Upper lobe of right lung (tissue), 1 donor: Measurements from ENCODE around the gene SNN. TPM values are rescaled to one million over a fixed set of nuclear protein-coding genes. Genes with fewer than 3 reads are reported as not detected.
A peak's percentile ranks its signal among the peaks of the same experiment; 100 is the strongest.

Experiments
- ATAC-seq: fragments of 200-7000 bp; cut with Tn5 transposase; one replicate; pipeline ENCODE4 v1.9.1; 2020; ENCODE audit warnings: mild to moderate bottlenecking, moderate library complexity
- DNase-seq: peaks from one replicate; pipeline ENCODE4 v3.0.0-alpha.2; 2020
- H3K27ac ChIP-seq: fragments of 200-600 bp; one replicate; pipeline ENCODE4 v1.8.0; 2022
- H3K27me3 ChIP-seq: fragments of 200-600 bp; one replicate; pipeline ENCODE4 v1.8.0; 2022; ENCODE audit warnings: mild to moderate bottlenecking
- H3K36me3 ChIP-seq: fragments of 200-600 bp; one replicate; pipeline ENCODE4 v1.8.0; 2022
- H3K4me1 ChIP-seq: fragments of 200-600 bp; one replicate; pipeline ENCODE4 v1.8.0; 2022
- H3K4me3 ChIP-seq: fragments of 200-600 bp; one replicate; pipeline ENCODE4 v1.8.0; 2022; ENCODE audit warnings: mild to moderate bottlenecking
- H3K9me3 ChIP-seq: fragments of 200-600 bp; one replicate; pipeline ENCODE4 v1.8.0; 2022
- intact Hi-C: fragments of 100-400 bp; cut with DNase I; formaldehyde crosslinking; loops from one replicate; pipeline ENCODE4 v1.11.0; 2022
- total RNA-seq: library from RNA; stranded (reverse); fragmentation: NEBNext Ultra II Directional; extraction: Animal tissue kit (Norgen Biotek cat#: 25700); gene quantifications from one replicate; pipeline ENCODE4 v1.2.1, GENCODE V29; 2021
- TF ChIP-seq, protein P1 (sequence below): fragments of 200-600 bp; IDR thresholded peaks from one replicate; pipeline ENCODE4 v1.8.0; 2022; ENCODE audit warnings: antibody characterized with exemption
- donor health status: DM: no; HTN: yes; CAD: no; lungs with severe emphysema.

Gene SNN
- total RNA-seq, 1 donor from 2014 or later, result 31.1 TPM

DNA sequence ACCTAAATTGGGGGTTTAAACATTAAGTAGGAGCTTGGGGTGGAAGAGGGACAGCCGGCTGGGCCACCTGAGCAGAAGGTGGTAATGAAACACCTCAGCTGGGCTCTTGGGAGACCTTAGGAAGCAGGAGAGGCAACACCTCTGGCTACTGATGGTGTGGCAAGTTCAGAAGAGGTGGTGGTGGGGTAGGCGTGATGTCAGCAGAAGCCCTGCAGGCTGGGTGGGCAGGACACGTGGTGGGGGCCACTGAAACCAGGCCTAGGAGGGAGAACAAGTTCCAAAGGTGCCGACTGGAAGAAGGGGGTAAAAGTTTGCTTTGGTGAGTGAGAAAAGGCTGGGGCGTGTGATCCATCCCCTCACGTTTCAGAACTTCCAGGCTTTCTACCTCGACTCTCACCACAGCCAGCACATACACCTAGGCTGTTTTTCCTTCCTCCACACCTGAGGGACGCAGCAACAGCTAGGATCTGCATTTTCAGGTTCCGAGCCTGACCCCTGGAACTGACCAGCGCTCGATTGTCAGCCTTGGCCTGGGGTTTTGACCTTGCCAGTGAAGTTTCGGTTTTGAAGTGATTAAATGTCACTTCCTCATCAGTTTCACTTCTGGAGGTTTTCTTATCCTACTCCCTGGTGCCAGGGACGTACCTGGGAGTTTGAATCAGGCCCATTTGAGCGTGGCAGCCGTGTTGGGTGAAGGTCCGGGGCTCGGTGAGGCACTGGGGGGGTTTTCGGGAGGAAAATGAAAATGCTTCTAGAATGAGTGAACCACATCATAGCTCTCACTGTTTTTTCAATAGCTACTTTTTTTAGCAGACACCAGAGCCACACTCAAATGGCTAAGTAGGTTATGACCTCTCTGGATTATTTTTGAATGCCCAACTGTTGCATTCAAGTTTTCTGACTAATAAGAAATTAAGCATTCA is 10.0 kb downstream of the SNN start:
- Histone ChIP-seq H3K36me3 (peaks cover 71% of the 10 kb centered on the region), H3K27ac (peak overlapping the region; percentile 7), H3K27me3 (no peaks in the 10 kb centered on the region), H3K4me1 (peaks cover 41% of the 10 kb centered on the region), H3K4me3 (no peak overlapping the region), H3K9me3 (no peaks in the 10 kb centered on the region)
- DNase-seq (peak; percentile 30), ATAC-seq (no peak)
- intact Hi-C loops, result no loop called here
- TF ChIP-seq, protein P1, sequence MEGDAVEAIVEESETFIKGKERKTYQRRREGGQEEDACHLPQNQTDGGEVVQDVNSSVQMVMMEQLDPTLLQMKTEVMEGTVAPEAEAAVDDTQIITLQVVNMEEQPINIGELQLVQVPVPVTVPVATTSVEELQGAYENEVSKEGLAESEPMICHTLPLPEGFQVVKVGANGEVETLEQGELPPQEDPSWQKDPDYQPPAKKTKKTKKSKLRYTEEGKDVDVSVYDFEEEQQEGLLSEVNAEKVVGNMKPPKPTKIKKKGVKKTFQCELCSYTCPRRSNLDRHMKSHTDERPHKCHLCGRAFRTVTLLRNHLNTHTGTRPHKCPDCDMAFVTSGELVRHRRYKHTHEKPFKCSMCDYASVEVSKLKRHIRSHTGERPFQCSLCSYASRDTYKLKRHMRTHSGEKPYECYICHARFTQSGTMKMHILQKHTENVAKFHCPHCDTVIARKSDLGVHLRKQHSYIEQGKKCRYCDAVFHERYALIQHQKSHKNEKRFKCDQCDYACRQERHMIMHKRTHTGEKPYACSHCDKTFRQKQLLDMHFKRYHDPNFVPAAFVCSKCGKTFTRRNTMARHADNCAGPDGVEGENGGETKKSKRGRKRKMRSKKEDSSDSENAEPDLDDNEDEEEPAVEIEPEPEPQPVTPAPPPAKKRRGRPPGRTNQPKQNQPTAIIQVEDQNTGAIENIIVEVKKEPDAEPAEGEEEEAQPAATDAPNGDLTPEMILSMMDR, result no peak

DNA sequence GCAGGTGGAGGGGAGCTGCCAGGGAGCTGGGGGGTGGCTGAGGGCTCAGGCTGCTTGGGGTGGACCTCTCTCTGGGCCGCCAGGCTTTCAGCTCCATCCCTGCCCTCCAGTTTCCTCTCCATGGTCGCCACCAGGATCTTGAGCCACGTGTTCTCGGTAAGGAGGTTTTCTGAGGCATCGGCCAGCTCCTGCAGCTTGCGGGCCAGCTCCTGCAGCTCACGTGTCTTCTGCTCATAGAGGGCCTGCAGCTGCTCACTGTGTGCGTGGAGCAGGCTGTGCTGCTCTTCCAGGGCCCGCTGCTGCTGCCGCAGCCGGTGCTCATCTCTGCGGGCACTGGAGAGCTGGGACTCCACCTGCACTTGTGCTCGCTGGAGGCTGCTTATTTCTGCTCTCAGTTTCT is 11.0 kb downstream of the SNN start:
- Histone ChIP-seq H3K9me3 (no peaks in the 10 kb centered on the region), H3K36me3 (peaks cover 81% of the 10 kb centered on the region), H3K27me3 (no peaks in the 10 kb centered on the region), H3K4me3 (no peak overlapping the region), H3K4me1 (peaks cover 32% of the 10 kb centered on the region), H3K27ac (no peak overlapping the region)
- TF ChIP-seq, protein P1, result no peak
- DNase-seq (peak; percentile 40), ATAC-seq (no peak)
- intact Hi-C loops, result no loop called here

DNA sequence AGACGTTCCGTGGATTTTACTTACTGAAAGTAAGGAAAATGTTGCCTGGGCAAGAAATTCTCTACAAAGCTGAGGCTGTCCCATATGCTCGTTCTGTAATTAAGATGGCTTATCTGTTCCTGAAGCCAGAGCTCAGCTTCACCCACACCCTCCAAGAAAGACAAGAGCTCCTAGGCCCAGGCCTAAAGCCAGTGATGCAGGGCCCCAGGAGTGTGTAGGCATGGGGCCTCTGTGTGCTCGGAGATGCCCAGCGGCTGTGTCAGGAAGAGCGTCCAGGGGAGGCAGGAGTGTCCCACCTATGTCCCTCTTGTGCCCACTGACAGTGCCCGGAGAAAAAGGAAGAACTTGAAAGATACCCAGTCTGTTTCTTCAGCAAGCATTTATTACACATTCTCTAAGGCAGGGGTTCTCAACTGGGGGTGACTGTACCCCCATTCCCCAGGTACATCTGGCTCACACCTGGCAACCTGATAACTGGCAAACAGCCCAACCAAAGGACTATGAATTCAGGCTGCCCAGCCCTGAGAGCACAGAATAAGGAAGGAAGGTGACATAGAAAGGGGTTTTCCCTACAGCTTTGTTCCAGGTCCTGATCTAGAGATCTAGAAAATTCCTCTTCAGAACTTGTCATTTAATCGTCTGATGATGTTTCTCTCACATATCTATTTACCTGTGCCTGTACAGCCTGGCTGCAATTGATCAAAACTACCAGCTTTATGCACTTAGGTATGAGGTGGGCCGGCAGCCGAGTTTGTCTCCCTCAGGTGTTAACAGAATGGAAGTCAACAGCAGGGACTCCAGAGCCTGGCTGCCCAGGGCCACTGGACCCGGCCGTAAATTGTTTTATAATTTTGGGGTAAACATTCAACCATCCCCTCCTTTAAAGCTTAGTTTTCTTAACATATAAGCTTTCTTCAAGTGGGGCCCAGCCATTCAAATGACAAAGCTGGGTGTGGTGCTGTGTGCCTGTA is 12.0 kb downstream of the SNN start:
- TF ChIP-seq, protein P1, result no peak
- ATAC-seq, result no peak
- Histone ChIP-seq H3K27me3 (no peaks in the 10 kb centered on the region), H3K4me1 (peaks cover 24% of the 10 kb centered on the region), H3K27ac (no peak overlapping the region), H3K4me3 (no peak overlapping the region), H3K9me3 (no peaks in the 10 kb centered on the region), H3K36me3 (peaks cover 91% of the 10 kb centered on the region)
- DNase-seq, result peak; percentile 27
- intact Hi-C loops, result no loop called here

DNA sequence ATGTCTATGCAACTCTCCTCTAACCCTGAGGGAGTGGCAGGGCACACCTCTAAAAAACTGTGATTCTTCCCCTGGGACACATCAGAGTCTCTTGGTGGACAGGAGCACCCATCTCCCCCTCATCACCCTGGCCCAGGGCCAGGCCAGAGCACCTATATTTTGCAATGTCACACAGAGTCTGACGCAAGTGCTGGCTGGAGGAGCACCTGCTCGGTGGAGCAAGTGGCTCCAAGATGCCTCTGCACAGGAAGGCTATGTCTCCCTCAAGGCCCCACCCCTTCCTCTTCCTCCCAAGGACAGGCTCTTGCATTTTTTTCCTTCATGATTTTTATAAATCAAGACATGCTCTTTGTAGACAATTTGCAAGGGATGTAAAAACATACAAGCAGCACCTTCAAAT is 13.3 kb downstream of the SNN start:
- DNase-seq (peak; percentile 69), ATAC-seq (peak; percentile 70)
- Histone ChIP-seq H3K27me3 (no peaks in the 10 kb centered on the region), H3K4me1 (peaks cover 24% of the 10 kb centered on the region), H3K4me3 (no peak overlapping the region), H3K9me3 (no peaks in the 10 kb centered on the region), H3K36me3 (peaks cover 96% of the 10 kb centered on the region), H3K27ac (peak overlapping the region; percentile 28)
- intact Hi-C loops, result no loop called here
- TF ChIP-seq, protein P1, result no peak

DNA sequence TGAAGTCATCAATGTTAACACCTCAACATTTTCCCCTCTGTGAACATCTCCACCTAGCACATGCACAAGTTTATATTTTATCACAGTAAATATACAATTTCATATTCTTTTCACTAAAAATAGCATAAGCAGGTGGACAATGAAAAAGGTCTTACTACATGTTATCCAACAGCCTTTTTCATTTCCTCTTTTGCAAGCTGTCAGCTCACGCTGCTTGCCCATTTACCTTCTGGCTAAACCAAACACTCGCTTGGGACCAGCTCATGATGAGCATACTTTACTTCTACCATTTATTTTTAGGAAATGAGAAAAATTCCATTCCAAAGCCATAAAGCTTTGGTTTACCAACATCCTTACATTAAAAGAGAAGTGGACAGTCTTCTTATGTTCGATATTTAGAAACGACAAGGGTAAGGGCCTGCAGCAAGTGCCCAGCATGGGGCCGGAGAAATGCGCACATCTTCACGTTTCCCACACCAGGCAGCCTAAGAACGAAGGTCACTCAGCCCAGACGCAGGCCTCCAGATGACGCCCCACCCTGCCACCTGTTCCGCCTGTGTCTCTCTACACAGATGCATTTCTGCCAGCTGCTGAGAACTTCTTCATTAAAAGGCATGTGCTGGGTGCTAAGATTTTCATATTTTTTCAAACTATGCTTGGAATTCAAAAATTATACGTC is 13.9 kb downstream of the SNN start:
- ATAC-seq (no peak), DNase-seq (peak; percentile 37)
- TF ChIP-seq, protein P1, result no peak
- intact Hi-C loops, result no loop called here
- H3K4me1 ChIP-seq, result peaks cover 24% of the 10 kb centered on the region
- peaks cover 96% of the 10 kb centered on the region for H3K36me3 ChIP-seq
- H3K4me3 ChIP-seq, result no peak overlapping the region
- no peaks in the 10 kb centered on the region for H3K27me3 ChIP-seq
- H3K27ac ChIP-seq, result no peak overlapping the region
- H3K9me3 ChIP-seq, result no peaks in the 10 kb centered on the region
